Measurements from ENCODE around the gene AGPS. TPM values are rescaled to one million over a fixed set of nuclear protein-coding genes. Genes with fewer than 3 reads are reported as not detected.
"Not testable (repeated sequence)": the region's sequence is repeated elsewhere in the genome, so short reads cannot be mapped to it uniquely, and the experiment has no call there.

Gene AGPS
- polyA plus RNA-seq, 4 donors = 41.6 to 63.5 (median 51.3) TPM

GRCh38 chr2:177545981-177546585, 153.5 kb downstream of the AGPS start:
- DNase-seq (ENCODE audit: low read depth in 4 of 4, low spot score in 3 of 4) = no peak

GRCh38 chr2:177547122-177547521, 154.5 kb downstream of the AGPS start:
- no peak for DNase-seq (ENCODE audit: low read depth in 4 of 4, low spot score in 3 of 4)

GRCh38 chr2:177547772-177548171, 155.2 kb downstream of the AGPS start:
- no peak for DNase-seq (ENCODE audit: low read depth in 4 of 4, low spot score in 3 of 4)

GRCh38 chr2:177548636-177549035, 156.1 kb downstream of the AGPS start:
- no peak for DNase-seq (ENCODE audit: low read depth in 4 of 4, low spot score in 3 of 4)

GRCh38 chr2:177549171-177549570, 156.6 kb downstream of the AGPS start:
- no peak for DNase-seq (ENCODE audit: low read depth in 4 of 4, low spot score in 3 of 4)

- no peak for DNase-seq (ENCODE audit: low read depth in 4 of 4, low spot score in 3 of 4)
Measured at GRCh38 chr2:177550264-177551200, 158.0 kb downstream of the AGPS start.

- DNase-seq (ENCODE audit: low read depth in 4 of 4, low spot score in 3 of 4) = not testable (repeated sequence)
Measured at GRCh38 chr2:177551360-177551759, 158.8 kb downstream of the AGPS start.

GRCh38 chr2:177551989-177552421, 159.4 kb downstream of the AGPS start:
- DNase-seq (ENCODE audit: low read depth in 4 of 4, low spot score in 3 of 4) = no peak

- peak; percentile 87 to 91 (median 88) for DNase-seq (ENCODE audit: low read depth in 4 of 4, low spot score in 3 of 4)
Measured at GRCh38 chr2:177552422-177553175, 160.0 kb downstream of the AGPS start.

GRCh38 chr2:177553176-177553884, 160.8 kb downstream of the AGPS start:
- DNase-seq (ENCODE audit: low read depth in 4 of 4, low spot score in 3 of 4) = no peak

- DNase-seq (ENCODE audit: low read depth in 4 of 4, low spot score in 3 of 4) = no peak
Measured at GRCh38 chr2:177554365-177554764, 161.8 kb downstream of the AGPS start.

GRCh38 chr2:177556153-177556552, 163.6 kb downstream of the AGPS start:
- peak in 2 of 4 donors; percentile 46 to 47 for DNase-seq (ENCODE audit: low read depth in 4 of 4, low spot score in 3 of 4)

- no peak for DNase-seq (ENCODE audit: low read depth in 4 of 4, low spot score in 3 of 4)
Measured at GRCh38 chr2:177557794-177558193, 165.2 kb downstream of the AGPS start.

GRCh38 chr2:177559638-177560037, 167.1 kb downstream of the AGPS start:
- DNase-seq (ENCODE audit: low read depth in 4 of 4, low spot score in 3 of 4) = no peak

GRCh38 chr2:177568390-177568789, 175.8 kb downstream of the AGPS start:
- no peak for DNase-seq (ENCODE audit: low read depth in 4 of 4, low spot score in 3 of 4)

- DNase-seq (ENCODE audit: low read depth in 4 of 4, low spot score in 3 of 4) = no peak
Measured at GRCh38 chr2:177568893-177569292, 176.3 kb downstream of the AGPS start.

GRCh38 chr2:177572236-177572671, 179.7 kb downstream of the AGPS start:
- no peak for DNase-seq (ENCODE audit: low read depth in 4 of 4, low spot score in 3 of 4)

GRCh38 chr2:177573120-177573519, 180.5 kb downstream of the AGPS start:
- no peak for DNase-seq (ENCODE audit: low read depth in 4 of 4, low spot score in 3 of 4)

- no peak for DNase-seq (ENCODE audit: low read depth in 4 of 4, low spot score in 3 of 4)
Measured at GRCh38 chr2:177574356-177574755, 181.8 kb downstream of the AGPS start.

GRCh38 chr2:177575358-177575757, 182.8 kb downstream of the AGPS start:
- no peak for DNase-seq (ENCODE audit: low read depth in 4 of 4, low spot score in 3 of 4)
